Measurements from ENCODE around the gene CCDC85C. TPM values are rescaled to one million over a fixed set of nuclear protein-coding genes. Genes with fewer than 3 reads are reported as not detected.

The CCDC85C gene
- total RNA-seq, 1 donor from 2014 or later = 1.9 TPM

GRCh38 chr14:99648027-99648784, 44.2 kb upstream of the CCDC85C start:
- H3K27ac Mint-ChIP-seq = no peak overlapping the region
- ChIA-PET CTCF (no interaction called here), POLR2A (no interaction called here)
- DNase-seq = no peak
- ATAC-seq (ENCODE audit: low read depth) = no peak
- TF ChIP-seq CTCF (IDR thresholded peaks at IDR 0.05) = no peak
- intact Hi-C loops (cut with micrococcal nuclease) = no loop called here
- H3K27me3 Mint-ChIP-seq = peaks cover 38% of the 10 kb centered on the region
- no peaks in the 10 kb centered on the region for H3K4me1 Mint-ChIP-seq
- H3K9me3 Mint-ChIP-seq = no peaks in the 10 kb centered on the region
- H3K4me3 Mint-ChIP-seq = no peak overlapping the region
- no peaks in the 10 kb centered on the region for H3K36me3 Mint-ChIP-seq (ENCODE audit: low read depth)

- Mint-ChIP-seq H3K4me1 (no peaks in the 10 kb centered on the region), H3K27ac (no peak overlapping the region), H3K27me3 (peaks cover 38% of the 10 kb centered on the region), H3K9me3 (no peaks in the 10 kb centered on the region), H3K36me3 (ENCODE audit: low read depth) (no peaks in the 10 kb centered on the region), H3K4me3 (no peak overlapping the region)
- no peak for TF ChIP-seq CTCF (IDR thresholded peaks at IDR 0.05)
- CTCF ChIA-PET = no interaction called here
- DNase-seq = no peak
- intact Hi-C loops (cut with micrococcal nuclease) = no loop called here
- POLR2A ChIA-PET = no interaction called here
- ATAC-seq (ENCODE audit: low read depth) = no peak
These were observed 43.4 kb upstream of the CCDC85C start for GRCh38 chr14:99647411-99647810.

GRCh38 chr14:99645545-99646505, 41.8 kb upstream of the CCDC85C start:
- no peak overlapping the region for H3K27ac Mint-ChIP-seq

GRCh38 chr14:99644723-99645544, 40.9 kb upstream of the CCDC85C start, which contains the start of gene HHIPL1:
Gene HHIPL1 (plus strand): TSS chr14:99645129. CDS start chr14:99645208, 79 bp downstream.
- DNase-seq = no peak
- CTCF ChIA-PET = no interaction called here
- Mint-ChIP-seq H3K4me3 (no peak within 1 kb of the TSS), H3K36me3 (ENCODE audit: low read depth) (no peaks in the 10 kb centered on the region), H3K27me3 (peaks cover 27% of the 10 kb centered on the region), H3K4me1 (no peaks in the 10 kb centered on the region), H3K9me3 (no peaks in the 10 kb centered on the region), H3K27ac (no peak within 1 kb of the TSS)
- ATAC-seq (ENCODE audit: low read depth) = no peak
- POLR2A ChIA-PET = no interaction called here
- TF ChIP-seq CTCF (IDR thresholded peaks at IDR 0.05) = no peak
- intact Hi-C loops (cut with micrococcal nuclease) = no loop called here

More at GRCh38 chr14:99645545-99646505, 41.8 kb upstream of the CCDC85C start:
- Mint-ChIP-seq H3K9me3 (no peaks in the 10 kb centered on the region), H3K4me3 (no peak overlapping the region), H3K4me1 (no peaks in the 10 kb centered on the region), H3K36me3 (ENCODE audit: low read depth) (no peaks in the 10 kb centered on the region), H3K27me3 (peaks cover 30% of the 10 kb centered on the region)
- ATAC-seq (ENCODE audit: low read depth) = no peak
- CTCF ChIA-PET = no interaction called here
- no peak for TF ChIP-seq CTCF (IDR thresholded peaks at IDR 0.05)
- DNase-seq = no peak
- POLR2A ChIA-PET = no interaction called here
- intact Hi-C loops (cut with micrococcal nuclease) = no loop called here

All from activated B cell treated with CpG ODN at 0.5 μM for 24 hours (primary cell).